ENCODE measurements around the gene MTRR. TPM values are rescaled to one million over a fixed set of nuclear protein-coding genes. Genes with fewer than 3 reads are reported as not detected.

MTRR gene
- total RNA-seq, 2 experiments from 2014 or later: 39.1 to 49.7 TPM

DNA sequence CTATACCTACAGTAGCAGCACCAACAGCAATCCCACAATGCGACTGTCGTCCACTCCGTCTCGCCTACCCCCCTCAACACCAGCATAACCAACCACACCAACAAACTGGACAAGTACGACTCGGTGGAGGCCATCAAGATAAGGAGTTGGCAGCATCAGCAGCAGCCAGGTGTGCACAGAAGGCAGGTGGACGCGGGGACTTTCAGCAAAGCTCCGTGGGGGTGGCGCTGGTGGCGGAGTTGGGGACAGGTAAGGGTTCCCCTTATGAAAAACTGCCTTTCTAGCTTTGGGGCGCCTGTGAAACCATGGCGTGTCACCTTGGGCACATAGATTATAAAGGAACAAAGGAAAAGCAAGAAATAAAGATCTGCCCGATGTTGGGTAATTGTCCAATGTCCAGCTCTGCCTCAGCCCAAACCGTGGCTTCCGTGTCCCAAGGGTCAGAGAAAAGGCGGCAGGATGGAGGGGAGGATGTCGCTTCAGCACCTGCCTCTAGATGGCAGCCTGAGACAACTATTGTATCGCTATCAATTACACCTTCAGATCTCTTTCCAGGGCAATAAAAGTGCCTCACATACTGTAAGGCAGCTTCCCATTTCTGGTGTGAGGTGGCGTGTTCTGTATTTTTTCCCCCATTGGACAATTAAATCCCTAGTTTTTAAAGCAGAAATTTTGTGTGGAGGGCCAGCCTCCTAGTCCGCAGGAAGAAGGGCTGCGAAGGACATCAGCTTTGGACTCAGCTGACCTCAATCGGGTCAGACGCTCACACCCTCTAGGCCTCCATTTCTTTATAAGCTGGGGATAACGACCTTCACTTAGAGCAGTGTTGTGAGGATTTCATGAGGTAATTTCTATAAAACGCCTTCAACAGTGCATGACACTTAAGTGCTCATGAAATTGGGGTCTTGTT, 58.8 kb downstream of the MTRR start:
- DNase-seq (peak; percentile 51), ATAC-seq (peak; percentile 71)
- Mint-ChIP-seq H3K4me3 (no peak overlapping the region), H3K27ac (no peak overlapping the region), H3K27me3 (ENCODE audit: low read depth) (peaks cover 4% of the 10 kb centered on the region), H3K36me3 (ENCODE audit: low read depth) (no peaks in the 10 kb centered on the region), H3K9me3 (ENCODE audit: insufficient read depth) (no peaks in the 10 kb centered on the region), H3K4me1 (ENCODE audit: low read depth) (no peaks in the 10 kb centered on the region)
- POLR2A ChIA-PET: no interaction called here
- CTCF ChIA-PET: interaction anchor here (0.8 to 1.6 kb wide), 9 partner anchors 8 to 1280 kb away, joined by 3 read pairs; no protein-coding TSS in a partner anchor

DNA sequence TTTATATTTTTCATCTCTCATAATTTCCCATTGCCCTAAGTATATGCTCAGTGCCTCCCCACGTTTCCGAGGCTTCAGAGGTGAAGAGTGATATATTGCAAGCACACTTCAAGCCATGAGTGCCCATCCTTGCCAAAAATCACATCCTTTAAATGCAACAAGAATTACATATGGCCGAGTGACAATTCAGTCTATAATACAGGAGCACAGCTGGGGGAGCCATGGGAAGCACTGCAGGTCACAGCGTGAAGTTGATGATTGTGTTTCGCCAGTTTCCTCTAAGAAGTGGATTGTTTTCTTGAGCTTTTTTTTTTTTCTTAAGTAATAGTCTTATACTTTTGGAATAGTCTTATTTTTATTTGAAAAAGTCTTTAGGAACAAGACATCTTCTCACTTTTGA, 61.1 kb downstream of the MTRR start:
- POLR2A ChIA-PET: no interaction called here
- Mint-ChIP-seq H3K4me1 (ENCODE audit: low read depth) (no peaks in the 10 kb centered on the region), H3K9me3 (ENCODE audit: insufficient read depth) (no peaks in the 10 kb centered on the region), H3K27me3 (ENCODE audit: low read depth) (no peaks in the 10 kb centered on the region), H3K4me3 (no peak overlapping the region), H3K27ac (no peak overlapping the region), H3K36me3 (ENCODE audit: low read depth) (no peaks in the 10 kb centered on the region)
- ATAC-seq: no peak
- CTCF ChIA-PET: no interaction called here
- DNase-seq: no peak

DNA sequence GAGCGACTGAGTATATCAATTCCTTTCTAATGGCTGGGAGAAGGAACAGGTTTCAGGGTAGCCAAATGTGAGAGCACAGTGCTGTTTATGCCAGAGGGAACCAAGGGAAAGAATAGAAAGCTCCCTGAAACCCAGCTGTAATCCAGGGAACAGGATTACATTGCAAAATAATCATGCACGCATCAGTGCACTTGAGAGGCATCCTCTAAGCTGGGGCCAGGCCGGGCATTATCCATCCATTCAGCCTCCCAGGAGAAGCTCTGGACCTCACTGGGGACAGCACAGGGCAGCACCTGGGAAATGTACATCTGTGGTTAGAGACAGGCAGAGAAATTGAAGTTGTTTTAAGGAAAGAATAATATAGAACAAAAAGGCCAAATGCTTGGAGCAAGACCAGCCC, 72.7 kb downstream of the MTRR start:
- CTCF ChIA-PET: no interaction called here
- H3K4me1 Mint-ChIP-seq (ENCODE audit: low read depth): no peaks in the 10 kb centered on the region
- POLR2A ChIA-PET: no interaction called here
- no peaks in the 10 kb centered on the region for H3K36me3 Mint-ChIP-seq (ENCODE audit: low read depth)
- no peak overlapping the region for H3K4me3 Mint-ChIP-seq
- H3K27me3 Mint-ChIP-seq (ENCODE audit: low read depth): peaks cover 2% of the 10 kb centered on the region
- no peak for DNase-seq
- ATAC-seq: no peak
- no peak overlapping the region for H3K27ac Mint-ChIP-seq
- no peaks in the 10 kb centered on the region for H3K9me3 Mint-ChIP-seq (ENCODE audit: insufficient read depth)

- POLR2A ChIA-PET: no interaction called here
Measured at GRCh38 chr5:7947301-7947700, 78.4 kb downstream of the MTRR start.

More at GRCh38 chr5:7947301-7947700, 78.4 kb downstream of the MTRR start:
- Mint-ChIP-seq H3K4me1 (ENCODE audit: low read depth) (no peaks in the 10 kb centered on the region), H3K9me3 (ENCODE audit: insufficient read depth) (no peaks in the 10 kb centered on the region), H3K27ac (no peak overlapping the region), H3K4me3 (no peak overlapping the region), H3K36me3 (ENCODE audit: low read depth) (no peaks in the 10 kb centered on the region), H3K27me3 (ENCODE audit: low read depth) (no peaks in the 10 kb centered on the region)
- CTCF ChIA-PET: no interaction called here
- no peak for ATAC-seq
- no peak for DNase-seq

Other genes starting within 250 kb of the MTRR start
- not detected for gene CFAP90, start 18.0 kb upstream of the MTRR start, total RNA-seq
- 10 to 100 TPM; 10.8 to 13.8 TPM for gene FASTKD3, start 117 bp upstream of the MTRR start, total RNA-seq

Data from activated CD8-positive, alpha-beta T cell treated with anti-CD3 and anti-CD28 coated beads, Interleukin-2, amount 10 ng/mL, durations not matched to agents 7 days and 5 days (primary cell).